Measurements from ENCODE around the gene KRT79.

DNA sequence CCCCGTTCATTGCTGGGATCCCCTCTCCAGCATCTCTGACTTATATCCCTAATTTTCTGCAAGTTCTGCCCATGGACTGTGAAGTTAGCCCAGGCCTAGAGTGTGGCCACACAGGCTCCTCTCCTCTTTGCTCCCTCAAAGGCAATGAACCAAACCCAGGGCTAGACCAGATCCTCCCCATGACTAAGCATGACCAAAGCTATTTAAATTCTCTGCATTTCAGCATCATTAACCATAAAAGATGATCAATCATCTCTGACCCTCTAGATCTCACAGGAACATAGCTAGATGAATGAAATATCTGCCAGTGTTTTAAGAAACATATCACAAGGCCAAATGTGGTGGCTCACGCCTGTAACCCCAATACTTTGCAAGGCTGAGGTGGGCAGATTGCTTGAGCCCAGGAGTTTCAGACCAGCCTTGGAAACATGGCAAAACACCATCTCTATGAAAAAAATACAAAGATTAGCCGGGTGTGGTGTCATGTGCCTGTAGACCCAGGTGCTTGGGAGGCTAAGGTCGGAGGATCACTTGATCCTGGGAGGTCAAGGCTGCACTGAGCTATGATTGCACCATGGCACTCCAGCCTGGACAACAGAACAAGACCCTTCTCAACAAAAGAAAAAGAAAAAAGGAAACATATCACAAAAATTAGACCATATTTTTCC, 36.0 kb downstream of the KRT79 start:
- TF ChIP-seq TAF1 (IDR thresholded peaks at IDR 0.05; ENCODE audit: borderline replicate concordance, low read depth, low read length) (no peak), EZH2phosphoT487 (IDR thresholded peaks at IDR 0.05; ENCODE audit: borderline replicate concordance, low read depth) (no peak), CTCF (IDR thresholded peaks at IDR 0.05) (no peak), YY1 (IDR thresholded peaks at IDR 0.05; ENCODE audit: low read depth) (no peak)

All from SK-N-SH (cell line).